Measurements from ENCODE around the gene SYT13. TPM values are rescaled to one million over a fixed set of nuclear protein-coding genes. Genes with fewer than 3 reads are reported as not detected.

SYT13 gene
- total RNA-seq, 1 experiment from 2014 or later, result 4.3 TPM

DNA sequence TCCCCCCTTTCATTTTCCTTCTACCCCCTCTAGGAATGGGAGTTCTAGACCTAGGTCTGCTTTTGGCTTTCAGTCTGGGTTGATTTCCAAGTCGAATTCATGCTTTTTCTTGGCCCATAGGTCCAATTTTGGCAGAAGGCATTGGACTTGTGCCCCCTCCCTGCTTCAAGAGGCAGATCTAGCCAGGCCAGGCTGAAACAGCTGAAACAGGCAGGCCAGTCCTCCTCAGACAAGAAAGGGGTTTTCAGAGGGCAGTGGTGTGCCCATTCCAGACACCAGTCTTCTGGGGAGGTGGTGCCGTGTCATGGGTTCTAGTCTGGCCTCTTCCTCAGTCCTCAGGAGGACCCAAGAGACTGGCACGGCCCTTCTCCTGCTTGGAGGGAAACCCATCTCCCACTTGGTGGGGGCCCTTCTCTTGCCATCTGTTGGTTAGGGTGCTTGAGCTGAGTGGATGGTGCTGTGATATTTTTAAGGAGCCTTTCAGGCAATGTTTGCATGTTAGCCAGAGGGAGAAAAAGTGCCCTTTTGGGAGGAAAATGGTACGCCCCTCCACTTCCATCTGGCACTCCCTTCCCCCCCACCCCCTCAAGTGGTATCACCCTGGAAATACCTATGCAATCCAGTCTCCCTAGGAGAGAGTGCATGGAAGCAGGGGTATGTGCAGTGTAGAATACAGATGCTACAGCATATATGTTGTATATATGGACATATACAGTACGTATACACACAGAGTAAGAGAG, 53.6 kb downstream of the SYT13 start:
- Histone ChIP-seq H3T11ph (ENCODE audit: low read length) (no peak overlapping the region), H3K9me3 (ENCODE audit: control insufficient read depth, low read depth, low read length) (no peaks in the 10 kb centered on the region), H3K56ac (ENCODE audit: insufficient read length, low read depth, low read length) (no peak overlapping the region), H2BK20ac (ENCODE audit: low read depth, low read length, poor library complexity, severe bottlenecking) (no peak overlapping the region), H3K4ac (ENCODE audit: low read depth, low read length) (no peak overlapping the region), H4K20me1 (ENCODE audit: control insufficient read depth, insufficient read depth, insufficient read length) (no peaks in the 10 kb centered on the region), H2BK15ac (ENCODE audit: low read depth, low read length) (no peak overlapping the region), H3K9ac (ENCODE audit: extremely low read depth, insufficient read length, low read length) (no peak overlapping the region), H3K4me1 (ENCODE audit: insufficient read depth, low read length) (no peaks in the 10 kb centered on the region; the same call in 1 of the 2 replicates), H3K27me3 (ENCODE audit: insufficient read depth, low read length) (no peaks in the 10 kb centered on the region), H3K18ac (ENCODE audit: insufficient read length, low read depth, low read length) (no peak overlapping the region), H3K79me2 (ENCODE audit: insufficient read depth, low read length) (no peaks in the 10 kb centered on the region), H3K14ac (ENCODE audit: insufficient read depth, low read length) (no peak overlapping the region), H2BK12ac (ENCODE audit: insufficient read length, low read depth, low read length) (no peak overlapping the region), H3K4me2 (ENCODE audit: insufficient read depth, insufficient read length, low read length) (no peak overlapping the region), H3K23ac (ENCODE audit: insufficient read length, low read depth, low read length) (no peak overlapping the region), H4K5ac (ENCODE audit: insufficient read length, low read depth, low read length) (no peak overlapping the region), H4K91ac (ENCODE audit: insufficient read length, low read depth, low read length) (no peak overlapping the region), H4K8ac (replicated peaks; ENCODE audit: insufficient read length, low read depth, low read length) (no peak overlapping the region), H2AFZ (ENCODE audit: low read length) (no peak overlapping the region), H3K23me2 (ENCODE audit: insufficient read length, low read depth, low read length, poor library complexity, severe bottlenecking) (no peaks in the 10 kb centered on the region), H3K27ac (ENCODE audit: insufficient read length, low read depth, low read length) (no peak overlapping the region), H2BK120ac (ENCODE audit: low read depth, low read length, poor library complexity, severe bottlenecking) (no peak overlapping the region), H3K79me1 (ENCODE audit: insufficient read depth, low read depth, low read length, poor library complexity, severe bottlenecking) (no peaks in the 10 kb centered on the region), H2BK5ac (ENCODE audit: insufficient read length, low read length) (no peak overlapping the region), H2AK5ac (ENCODE audit: insufficient read length, low read length) (no peak overlapping the region)
- peaks cover 2 to 4% (median 4%) of the 10 kb centered on the region in 3 experiments; a peak in 5 of 7 replicates for H3K36me3 Mint-ChIP-seq (ENCODE audit: insufficient read depth in 1 of 3, low read depth in 3 of 3)
- no peak for DNase-seq
- H3K4me1 Mint-ChIP-seq, result peaks cover 4 to 8% of the 10 kb centered on the region in 2 experiments
- TF ChIP-seq, protein P1, sequence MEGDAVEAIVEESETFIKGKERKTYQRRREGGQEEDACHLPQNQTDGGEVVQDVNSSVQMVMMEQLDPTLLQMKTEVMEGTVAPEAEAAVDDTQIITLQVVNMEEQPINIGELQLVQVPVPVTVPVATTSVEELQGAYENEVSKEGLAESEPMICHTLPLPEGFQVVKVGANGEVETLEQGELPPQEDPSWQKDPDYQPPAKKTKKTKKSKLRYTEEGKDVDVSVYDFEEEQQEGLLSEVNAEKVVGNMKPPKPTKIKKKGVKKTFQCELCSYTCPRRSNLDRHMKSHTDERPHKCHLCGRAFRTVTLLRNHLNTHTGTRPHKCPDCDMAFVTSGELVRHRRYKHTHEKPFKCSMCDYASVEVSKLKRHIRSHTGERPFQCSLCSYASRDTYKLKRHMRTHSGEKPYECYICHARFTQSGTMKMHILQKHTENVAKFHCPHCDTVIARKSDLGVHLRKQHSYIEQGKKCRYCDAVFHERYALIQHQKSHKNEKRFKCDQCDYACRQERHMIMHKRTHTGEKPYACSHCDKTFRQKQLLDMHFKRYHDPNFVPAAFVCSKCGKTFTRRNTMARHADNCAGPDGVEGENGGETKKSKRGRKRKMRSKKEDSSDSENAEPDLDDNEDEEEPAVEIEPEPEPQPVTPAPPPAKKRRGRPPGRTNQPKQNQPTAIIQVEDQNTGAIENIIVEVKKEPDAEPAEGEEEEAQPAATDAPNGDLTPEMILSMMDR (conservative IDR thresholded peaks at IDR 0.05), result no peak
- no peak overlapping the region for H3K4me3 Mint-ChIP-seq
- no peaks in the 10 kb centered on the region for H3K9me3 Mint-ChIP-seq
- no peak overlapping the region for H3K27ac Mint-ChIP-seq
- no CpG with 5 or more reads among the region's 5 CpGs for WGBS (ENCODE audit: extremely low coverage, insufficient read length, low lambda C conversion rate)
- H3K27me3 Mint-ChIP-seq (ENCODE audit: low read depth), result peaks cover 11% of the 10 kb centered on the region
